HG03439 (cell line): ENCODE measurements around the gene BPIFB3.

Experiments used
- ATAC-seq: cut with Tn5 transposase; IDR thresholded peaks from one replicate; pipeline ENCODE4 v1.9.1; 2021; ENCODE audit warnings: mild to moderate bottlenecking, moderate library complexity; ENCODE audit not compliant: unreplicated experiment

The BPIFB3 gene

GRCh38 chr20:33059741-33060390, 6.2 kb downstream of the BPIFB3 start:
- ATAC-seq: no peak

- no peak for ATAC-seq
These were observed 7.9 kb downstream of the BPIFB3 start for GRCh38 chr20:33061658-33062028.

- no peak for ATAC-seq
These were observed 8.6 kb downstream of the BPIFB3 start for GRCh38 chr20:33062105-33062824.

- ATAC-seq: no peak
These were observed 9.1 kb downstream of the BPIFB3 start for GRCh38 chr20:33062825-33063149.

GRCh38 chr20:33063271-33063670, 9.6 kb downstream of the BPIFB3 start:
- no peak for ATAC-seq

- no peak for ATAC-seq
These were observed 11.0 kb downstream of the BPIFB3 start for GRCh38 chr20:33064572-33065287.

- no peak for ATAC-seq
These were observed 12.1 kb downstream of the BPIFB3 start for GRCh38 chr20:33065785-33066184.

GRCh38 chr20:33067806-33068205, 14.1 kb downstream of the BPIFB3 start:
- ATAC-seq: no peak

GRCh38 chr20:33068251-33068939, 14.7 kb downstream of the BPIFB3 start:
- ATAC-seq: no peak

GRCh38 chr20:33069673-33070072, 16.0 kb downstream of the BPIFB3 start:
- ATAC-seq: no peak

GRCh38 chr20:33070111-33071053, 16.7 kb downstream of the BPIFB3 start:
- no peak for ATAC-seq

GRCh38 chr20:33071198-33071597, 17.5 kb downstream of the BPIFB3 start:
- ATAC-seq: no peak

- ATAC-seq: no peak
These were observed 18.7 kb downstream of the BPIFB3 start for GRCh38 chr20:33072362-33072761.

- no peak for ATAC-seq
These were observed 19.1 kb downstream of the BPIFB3 start for GRCh38 chr20:33072813-33073212.

GRCh38 chr20:33074675-33075074, 21.0 kb downstream of the BPIFB3 start:
- ATAC-seq: no peak

- ATAC-seq: no peak
These were observed 21.6 kb downstream of the BPIFB3 start for GRCh38 chr20:33075281-33075680.

- ATAC-seq: no peak
These were observed 23.1 kb downstream of the BPIFB3 start for GRCh38 chr20:33076662-33077372.

- no peak for ATAC-seq
These were observed 25.6 kb downstream of the BPIFB3 start, which contains the start of gene BPIFB4 for GRCh38 chr20:33079259-33079658. BPIFB4 (plus strand) TSS chr20:33079643; CDS start chr20:33081527, 1,884 bp downstream.

GRCh38 chr20:33081411-33082154, 27.9 kb downstream of the BPIFB3 start:
- ATAC-seq: no peak
